Measurements from ENCODE around the gene S100B.

DNA sequence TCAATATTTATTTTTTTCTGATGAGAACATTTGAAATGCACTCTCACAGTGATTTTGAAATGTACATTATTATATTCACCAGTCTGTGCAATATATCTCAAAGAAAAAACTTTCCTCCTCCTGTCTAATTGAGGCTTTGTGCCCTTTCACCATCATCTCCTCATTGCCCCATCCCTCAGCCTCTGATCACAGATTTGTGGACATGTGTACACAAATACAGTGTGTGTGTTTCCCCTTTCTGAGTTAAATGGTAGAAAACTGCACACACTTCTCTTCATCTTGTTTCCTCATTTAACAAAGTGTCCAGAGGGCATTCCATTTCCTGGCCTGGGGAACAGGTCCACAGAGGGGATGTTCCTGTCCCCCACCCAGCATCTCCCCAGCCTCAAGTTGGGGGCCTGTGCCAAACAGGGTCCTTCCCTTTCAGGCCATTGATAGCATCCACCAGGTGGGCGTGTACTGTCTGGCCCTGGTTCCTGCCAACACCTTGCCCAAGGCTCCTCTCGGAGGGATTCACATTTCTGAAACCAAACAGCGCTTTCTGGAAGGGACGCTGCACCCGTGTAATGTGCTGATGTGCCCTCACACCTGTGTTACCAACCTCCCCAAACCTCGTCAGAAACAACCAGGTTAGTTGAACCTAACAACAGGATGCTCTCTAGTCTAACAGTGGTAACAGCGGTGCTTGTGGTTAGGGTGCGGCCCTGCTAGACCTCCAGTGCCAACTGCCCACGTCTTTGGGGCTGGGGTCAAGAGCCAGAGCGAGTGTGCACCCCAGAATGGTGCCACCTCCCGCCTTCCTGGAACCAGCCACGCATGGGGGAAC is 54.6 kb downstream of the S100B start:
- TF ChIP-seq, protein P1, sequence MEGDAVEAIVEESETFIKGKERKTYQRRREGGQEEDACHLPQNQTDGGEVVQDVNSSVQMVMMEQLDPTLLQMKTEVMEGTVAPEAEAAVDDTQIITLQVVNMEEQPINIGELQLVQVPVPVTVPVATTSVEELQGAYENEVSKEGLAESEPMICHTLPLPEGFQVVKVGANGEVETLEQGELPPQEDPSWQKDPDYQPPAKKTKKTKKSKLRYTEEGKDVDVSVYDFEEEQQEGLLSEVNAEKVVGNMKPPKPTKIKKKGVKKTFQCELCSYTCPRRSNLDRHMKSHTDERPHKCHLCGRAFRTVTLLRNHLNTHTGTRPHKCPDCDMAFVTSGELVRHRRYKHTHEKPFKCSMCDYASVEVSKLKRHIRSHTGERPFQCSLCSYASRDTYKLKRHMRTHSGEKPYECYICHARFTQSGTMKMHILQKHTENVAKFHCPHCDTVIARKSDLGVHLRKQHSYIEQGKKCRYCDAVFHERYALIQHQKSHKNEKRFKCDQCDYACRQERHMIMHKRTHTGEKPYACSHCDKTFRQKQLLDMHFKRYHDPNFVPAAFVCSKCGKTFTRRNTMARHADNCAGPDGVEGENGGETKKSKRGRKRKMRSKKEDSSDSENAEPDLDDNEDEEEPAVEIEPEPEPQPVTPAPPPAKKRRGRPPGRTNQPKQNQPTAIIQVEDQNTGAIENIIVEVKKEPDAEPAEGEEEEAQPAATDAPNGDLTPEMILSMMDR (IDR thresholded peaks at IDR 0.05 in 4 of 5, conservative IDR thresholded peaks at IDR 0.05 in 1 of 5) = no peak
- no peak for TF ChIP-seq POLR2A (IDR thresholded peaks at IDR 0.05)

All from gastrocnemius medialis (tissue), 4 donors.